HepG2 (cell line): ENCODE results near the gene TPST1. TPM values are rescaled to one million over a fixed set of nuclear protein-coding genes. Genes with fewer than 3 reads are reported as not detected.

Experiments used
- ARID2 ChIP-seq: sonication (generic); formaldehyde crosslinking; IDR thresholded peaks from 2 replicates; pipeline ENCODE4 v1.8.1; 2022; ENCODE audit warnings: mild to moderate bottlenecking, missing genetic modification reagents, borderline replicate concordance
- BORCS8-MEF2B ChIP-seq: sonication (generic); formaldehyde crosslinking; IDR thresholded peaks from 2 replicates; pipeline ENCODE4 v1.8.0; 2022; ENCODE audit warnings: mild to moderate bottlenecking, missing genetic modification reagents
- CCDC6 ChIP-seq: sonication (generic); formaldehyde crosslinking; IDR thresholded peaks from 2 replicates; pipeline ENCODE4 v1.8.1; 2022; ENCODE audit warnings: mild to moderate bottlenecking, missing genetic modification reagents, moderate library complexity
- FOXP1 ChIP-seq, 2 experiments: fragments of 450-650 bp in 1 of 2; IDR thresholded peaks; 2 replicates each; pipeline ENCODE4 v1.6.1; 2017 to 2018; ENCODE audit warnings: antibody characterized with exemption in 1 of 2
- HMG20A ChIP-seq: IDR thresholded peaks from 2 replicates; pipeline ENCODE4 v1.6.1; 2016; ENCODE audit warnings: borderline replicate concordance
- HMG20B ChIP-seq: conservative IDR thresholded peaks from 2 replicates; pipeline ENCODE4 v1.6.1; 2016; ENCODE audit warnings: missing genetic modification reagents, missing compliant biosample characterization
- HMGA1 ChIP-seq: sonication (generic); formaldehyde crosslinking; conservative IDR thresholded peaks from 2 replicates; pipeline ENCODE4 v1.4.0; 2020; ENCODE audit warnings: missing genetic modification reagents
- PHB2 ChIP-seq: fragments of 450-650 bp; IDR thresholded peaks from 2 replicates; pipeline ENCODE4 v1.6.1; 2018; ENCODE audit not compliant: partially characterized antibody
- RNF219 ChIP-seq: sonication (generic); formaldehyde crosslinking; IDR thresholded peaks from 2 replicates; pipeline ENCODE4 v1.5.0; 2020; ENCODE audit warnings: mild to moderate bottlenecking, missing genetic modification reagents
- SMAD1 ChIP-seq: sonication (generic); formaldehyde crosslinking; IDR thresholded peaks from 2 replicates; pipeline ENCODE4 v1.4.0; 2020; ENCODE audit warnings: missing genetic modification reagents, low read depth, mild to moderate bottlenecking, borderline replicate concordance
- SP2 ChIP-seq: sonication (generic); formaldehyde crosslinking; IDR thresholded peaks from 2 replicates; pipeline ENCODE4 v1.5.1; 2020; ENCODE audit warnings: mild to moderate bottlenecking, missing genetic modification reagents
- SRSF4 ChIP-seq: fragments of 200-400 bp; formaldehyde crosslinking; IDR thresholded peaks from one replicate; pipeline ENCODE4 v1.6.1; 2018; ENCODE audit warnings: mild to moderate bottlenecking, low read depth, low read length, moderate library complexity; ENCODE audit not compliant: poor library complexity, severe bottlenecking
- ZNF530 ChIP-seq: sonication (generic); formaldehyde crosslinking; IDR thresholded peaks from 2 replicates; pipeline ENCODE4 v1.5.0; 2020; ENCODE audit warnings: low read depth, mild to moderate bottlenecking, missing genetic modification reagents
- ZNF580 ChIP-seq: IDR thresholded peaks from 2 replicates; pipeline ENCODE4 v1.6.1; 2016; ENCODE audit warnings: low read depth, borderline replicate concordance
- ZNF709 ChIP-seq: sonication (generic); formaldehyde crosslinking; IDR thresholded peaks from 2 replicates; pipeline ENCODE4 v1.5.0; 2020; ENCODE audit warnings: mild to moderate bottlenecking, missing genetic modification reagents
- ZNF713 ChIP-seq: sonication (generic); formaldehyde crosslinking; IDR thresholded peaks from 2 replicates; pipeline ENCODE4 v1.4.0; 2020; ENCODE audit warnings: mild to moderate bottlenecking, missing genetic modification reagents
- ZNF775 ChIP-seq: sonication (generic); formaldehyde crosslinking; IDR thresholded peaks from 2 replicates; pipeline ENCODE4 v1.4.0; 2020; ENCODE audit warnings: missing genetic modification reagents, mild to moderate bottlenecking, moderate library complexity, borderline replicate concordance
- ZSCAN22 ChIP-seq: sonication (generic); formaldehyde crosslinking; IDR thresholded peaks from 2 replicates; pipeline ENCODE4 v1.4.0; 2020; ENCODE audit warnings: mild to moderate bottlenecking, missing genetic modification reagents
- polyA plus RNA-seq, 8 experiments: library from polyadenylated mRNA; depleted of rRNA in 3 of 8; stranded (reverse) in 7 of 8; unstranded in 1 of 8; fragments of >200 nt; fragmentation: Illumina TruSeq in 4 of 8; extraction: Trizol in 4 of 8; gene quantifications; 2 replicates each; pipeline versions ENCODE4 v1.2.1 to v1.2.3, GENCODE V29; 2011 to 2016; ENCODE audit warnings: low read depth in 4 of 8, missing spikeins in 1 of 8, mixed read lengths in 1 of 8; ENCODE audit not compliant: insufficient read depth in 1 of 8
- total RNA-seq, 5 experiments: library from RNA; depleted of rRNA; stranded (reverse); fragments of >200 nt; fragmentation: Illumina TruSeq; extraction: Trizol; gene quantifications; 2 replicates each; pipeline ENCODE4 v1.2.3, GENCODE V29; 2016; ENCODE audit warnings: low read depth in 1 of 5

Gene TPST1
- total and polyA plus RNA-seq, 2 of the 13 experiments (the other 11 are each of a cell fraction or from before 2014, with no cell fraction given) = 24.3 to 34.1 TPM

- TF ChIP-seq ZSCAN22 (CRISPR knock-in tag) = no peak
- TF ChIP-seq ZNF775 = no peak
- no peak for TF ChIP-seq FOXP1 (IDR thresholded peaks at IDR 0.05)
- no peak for TF ChIP-seq FOXP1 (CRISPR knock-in tag; IDR thresholded peaks at IDR 0.05)
- 0 out of 2 replicates have a peak, but pooled peaks have one; percentile 24 for TF ChIP-seq ZNF709 (CRISPR knock-in tag)
- no peak for TF ChIP-seq ZNF713
- TF ChIP-seq PHB2 = no peak
- TF ChIP-seq SRSF4 = no peak
- peak; percentile 16; the same call in 1 of the 2 replicates for TF ChIP-seq CCDC6 (CRISPR knock-in tag)
- TF ChIP-seq BORCS8-MEF2B (CRISPR knock-in tag) = no peak; the same call in 1 of the 2 replicates
- TF ChIP-seq ARID2 (CRISPR knock-in tag) = peak; percentile 90
- TF ChIP-seq ZNF580 (CRISPR knock-in tag) = 0 out of 2 replicates have a peak, but pooled peaks have one; percentile 64
- no peak for TF ChIP-seq SMAD1 (CRISPR knock-in tag)
- peak; percentile 62; the same call in 1 of the 2 replicates for TF ChIP-seq SP2 (CRISPR knock-in tag)
- TF ChIP-seq HMGA1 (CRISPR knock-in tag) = no peak
- TF ChIP-seq HMG20B (CRISPR knock-in tag) = no peak
- no peak for TF ChIP-seq HMG20A
- 0 out of 2 replicates have a peak, but pooled peaks have one; percentile 24 for TF ChIP-seq ZNF530 (CRISPR knock-in tag)
- no peak for TF ChIP-seq RNF219 (CRISPR knock-in tag)
Observed at GRCh38 chr7:66204822-66205740, at the start of gene TPST1 (continued).
